Measurements from ENCODE around the gene NAAA.

The NAAA gene

DNA sequence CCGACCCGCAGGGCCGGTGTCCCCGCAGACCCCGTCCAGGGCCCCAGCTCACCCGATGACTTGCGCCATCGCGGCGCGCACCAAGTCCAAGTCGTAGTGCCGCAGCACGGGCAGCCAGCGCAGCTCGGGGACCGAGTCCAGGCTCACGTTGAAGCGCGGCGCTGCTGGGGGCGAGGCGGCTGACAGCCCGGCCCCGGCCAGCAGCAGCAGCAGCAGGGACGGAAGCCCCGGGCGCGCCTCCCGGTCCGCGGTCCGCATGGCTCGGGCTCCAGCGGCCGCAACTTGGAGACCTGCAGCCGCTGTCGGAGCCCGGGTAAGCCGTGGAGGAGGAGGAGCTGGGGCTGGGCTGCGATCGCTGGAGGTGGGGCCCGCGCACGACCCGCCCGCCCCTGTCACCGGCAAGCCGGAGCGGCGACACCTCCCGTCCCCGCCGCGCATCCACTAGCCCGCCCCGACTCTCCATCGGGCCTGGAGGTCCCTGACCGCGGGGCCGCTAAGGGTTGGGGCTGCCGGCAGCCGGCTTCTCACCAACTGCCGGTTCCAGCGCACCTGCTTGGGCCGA, at the start of gene NAAA:
TSS of gene NAAA (minus strand) at position 322 of the 562 bp plus-strand sequence. CDS start at position 258, 64 bp downstream.
- TF ChIP-seq, protein P1, sequence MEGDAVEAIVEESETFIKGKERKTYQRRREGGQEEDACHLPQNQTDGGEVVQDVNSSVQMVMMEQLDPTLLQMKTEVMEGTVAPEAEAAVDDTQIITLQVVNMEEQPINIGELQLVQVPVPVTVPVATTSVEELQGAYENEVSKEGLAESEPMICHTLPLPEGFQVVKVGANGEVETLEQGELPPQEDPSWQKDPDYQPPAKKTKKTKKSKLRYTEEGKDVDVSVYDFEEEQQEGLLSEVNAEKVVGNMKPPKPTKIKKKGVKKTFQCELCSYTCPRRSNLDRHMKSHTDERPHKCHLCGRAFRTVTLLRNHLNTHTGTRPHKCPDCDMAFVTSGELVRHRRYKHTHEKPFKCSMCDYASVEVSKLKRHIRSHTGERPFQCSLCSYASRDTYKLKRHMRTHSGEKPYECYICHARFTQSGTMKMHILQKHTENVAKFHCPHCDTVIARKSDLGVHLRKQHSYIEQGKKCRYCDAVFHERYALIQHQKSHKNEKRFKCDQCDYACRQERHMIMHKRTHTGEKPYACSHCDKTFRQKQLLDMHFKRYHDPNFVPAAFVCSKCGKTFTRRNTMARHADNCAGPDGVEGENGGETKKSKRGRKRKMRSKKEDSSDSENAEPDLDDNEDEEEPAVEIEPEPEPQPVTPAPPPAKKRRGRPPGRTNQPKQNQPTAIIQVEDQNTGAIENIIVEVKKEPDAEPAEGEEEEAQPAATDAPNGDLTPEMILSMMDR (IDR thresholded peaks at IDR 0.05; ENCODE audit: control insufficient read depth, extremely low read depth, insufficient read depth) = peak; percentile 30; the same call in 1 of the 2 replicates
- peak within 1 kb of the TSS; percentile 79 for H3K4me3 ChIP-seq (ENCODE audit: low read depth, low read length)
- no peak for DNase-seq (ENCODE audit: low read depth)

DNA sequence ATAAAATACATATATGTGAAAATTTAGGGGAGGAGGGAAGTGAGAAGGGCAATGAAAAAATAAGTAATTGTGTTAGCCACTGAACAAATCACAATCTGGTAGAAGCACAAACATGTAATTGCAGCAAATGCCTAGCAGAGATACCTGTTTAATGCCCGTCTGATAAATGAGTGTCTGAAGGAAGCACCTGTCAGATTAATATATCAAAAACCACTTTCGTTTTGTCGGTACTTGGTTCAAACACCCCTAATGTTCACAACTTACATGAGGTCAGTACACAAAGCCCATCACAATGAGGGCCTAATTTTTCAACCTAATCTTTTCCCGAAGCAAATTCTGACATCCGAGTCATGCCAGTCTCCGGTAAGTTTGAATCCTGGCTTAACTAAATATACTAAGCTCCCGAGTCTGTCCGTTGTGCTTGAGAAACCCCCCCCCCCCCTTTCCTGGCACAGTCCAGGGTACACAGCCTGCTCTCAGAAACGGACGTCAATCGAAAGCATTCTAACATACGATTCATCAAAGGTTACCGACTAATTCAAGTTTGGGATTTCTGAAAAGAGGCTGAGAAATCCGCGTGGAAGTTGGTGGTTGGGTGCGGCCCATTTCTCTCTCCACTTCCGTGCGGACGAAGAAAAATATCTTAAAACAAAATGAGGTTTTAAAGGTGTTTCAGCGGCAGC, 49.2 kb upstream of the NAAA start:
- peak overlapping the region; percentile 78 for H3K4me3 ChIP-seq (ENCODE audit: low read depth, low read length)
- DNase-seq (ENCODE audit: low read depth) = no peak
- TF ChIP-seq, protein P1 (IDR thresholded peaks at IDR 0.05; ENCODE audit: control insufficient read depth, extremely low read depth, insufficient read depth) = no peak

DNA sequence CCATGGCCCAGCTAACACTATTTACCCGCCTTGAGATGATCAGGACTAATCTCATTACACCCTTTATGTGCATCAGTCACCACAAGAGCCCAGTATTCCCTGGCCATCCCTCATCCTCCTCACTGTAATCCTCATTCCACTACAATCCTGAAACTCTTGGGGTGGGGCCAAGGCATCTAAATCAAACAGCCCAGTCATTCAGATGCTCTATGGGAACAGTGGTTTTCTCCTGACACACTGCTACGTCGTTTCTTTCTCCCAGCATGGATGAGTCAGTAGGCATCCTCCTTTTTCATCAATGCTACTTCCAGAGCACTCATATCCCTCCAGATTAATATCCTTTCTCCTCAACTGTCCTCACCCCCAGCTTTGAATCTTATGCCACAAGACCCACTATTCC, 44.3 kb upstream of the NAAA start:
- TF ChIP-seq, protein P1 (IDR thresholded peaks at IDR 0.05; ENCODE audit: control insufficient read depth, extremely low read depth, insufficient read depth) = no peak
- H3K4me3 ChIP-seq (ENCODE audit: low read depth, low read length) = no peak overlapping the region
- DNase-seq (ENCODE audit: low read depth) = no peak

DNA sequence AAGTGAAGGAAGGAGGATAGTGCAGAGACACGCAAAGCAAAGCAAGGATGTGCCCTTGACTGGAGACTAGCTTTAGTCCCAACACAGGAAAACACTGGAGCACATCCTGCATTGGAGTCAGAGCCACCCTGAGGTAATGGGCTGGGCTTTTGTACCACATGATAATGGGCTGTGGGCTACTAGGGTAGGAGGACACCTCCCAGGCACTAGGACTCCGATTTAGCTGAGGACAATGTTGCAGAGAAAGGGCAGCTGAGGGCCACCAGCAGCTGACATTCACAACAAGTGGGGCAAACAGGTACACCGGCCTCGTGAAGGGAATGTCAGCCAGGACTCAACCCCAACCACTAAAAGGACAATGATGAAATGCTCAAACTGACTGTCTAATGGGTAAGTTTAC, 39.8 kb upstream of the NAAA start:
- DNase-seq (ENCODE audit: low read depth) = no peak
- TF ChIP-seq, protein P1 (IDR thresholded peaks at IDR 0.05; ENCODE audit: control insufficient read depth, extremely low read depth, insufficient read depth) = no peak
- H3K4me3 ChIP-seq (ENCODE audit: low read depth, low read length) = no peak overlapping the region

DNA sequence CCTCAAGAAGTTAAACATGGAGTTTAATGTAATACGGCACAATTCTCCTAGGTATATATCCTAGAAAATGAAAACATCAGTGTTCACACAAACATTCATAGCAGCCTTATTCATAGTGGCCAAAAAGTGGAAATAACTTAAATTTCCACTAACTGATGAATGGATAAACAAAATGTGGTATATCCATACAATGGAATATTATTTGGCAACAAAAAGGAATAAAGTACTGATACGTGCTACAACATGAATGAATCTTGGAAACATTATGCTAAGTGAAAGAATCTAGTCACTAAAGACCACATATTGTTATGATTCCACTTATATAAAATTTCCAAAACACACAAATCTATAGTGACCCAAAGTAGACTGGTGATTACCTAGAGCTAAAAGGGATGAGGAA, 35.4 kb upstream of the NAAA start:
- no peak for DNase-seq (ENCODE audit: low read depth)

DNA sequence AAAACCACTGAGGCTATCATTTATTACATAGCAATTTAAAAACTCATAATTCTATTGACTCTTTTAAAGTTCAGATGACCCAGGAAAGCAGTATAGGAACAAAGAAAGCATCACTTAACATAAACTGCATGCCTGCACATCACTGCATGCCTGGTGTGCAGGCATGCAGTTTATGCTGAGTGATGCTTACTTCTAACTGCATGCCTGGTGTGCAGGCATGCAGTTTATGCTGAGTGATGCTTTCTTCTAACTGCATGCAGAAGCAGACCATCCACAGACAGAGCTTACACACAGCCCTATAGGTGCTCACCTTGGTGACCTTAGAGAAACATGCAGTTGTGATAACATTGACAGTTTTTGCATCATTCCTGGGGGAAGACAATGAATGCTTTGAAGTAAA, 33.0 kb upstream of the NAAA start:
- no peak overlapping the region for H3K4me3 ChIP-seq (ENCODE audit: low read depth, low read length)
- TF ChIP-seq, protein P1 (IDR thresholded peaks at IDR 0.05; ENCODE audit: control insufficient read depth, extremely low read depth, insufficient read depth) = no peak
- DNase-seq (ENCODE audit: low read depth) = no peak

More for the DNA sequence above, 35.4 kb upstream of the NAAA start:
- no peak overlapping the region for H3K4me3 ChIP-seq (ENCODE audit: low read depth, low read length)
- TF ChIP-seq, protein P1 (IDR thresholded peaks at IDR 0.05; ENCODE audit: control insufficient read depth, extremely low read depth, insufficient read depth) = no peak
